NCI-H2196 treated with DMSO at 0.1 percent for 48 hours (cell line): ENCODE data around the gene LRP11.

ENCODE experiments used
- DNase-seq: peaks from one replicate; lab custom pipeline; 2025; ENCODE audit not compliant: unreplicated experiment; lab: John Stamatoyannopoulos, UW

LRP11 gene

GRCh38 chr6:149806127-149806526 lies 58.0 kb downstream of the LRP11 start:
- no peak for DNase-seq

- no peak for DNase-seq
These were observed 80.6 kb downstream of the LRP11 start for GRCh38 chr6:149783551-149783950.

- DNase-seq, result no peak
These were observed 81.8 kb downstream of the LRP11 start for GRCh38 chr6:149782337-149782736.

- no peak for DNase-seq
These were observed 82.4 kb downstream of the LRP11 start for GRCh38 chr6:149781715-149782114.

- no peak for DNase-seq
These were observed 84.6 kb downstream of the LRP11 start for GRCh38 chr6:149779644-149779963.

GRCh38 chr6:149777624-149778023 lies 86.5 kb downstream of the LRP11 start:
- no peak for DNase-seq

GRCh38 chr6:149771925-149772324 lies 92.2 kb downstream of the LRP11 start:
- no peak for DNase-seq

- no peak for DNase-seq
These were observed 93.0 kb downstream of the LRP11 start for GRCh38 chr6:149771185-149771584.

GRCh38 chr6:149769676-149770075 lies 94.5 kb downstream of the LRP11 start:
- DNase-seq, result no peak
